HEK293T (cell line): Measurements from ENCODE around the gene FBXO24.

Source experiments
- BHLHE40 ChIP-seq: fragments of 450-650 bp; IDR thresholded peaks from 2 replicates; pipeline ENCODE4 v1.6.1; 2016; ENCODE audit warnings: mild to moderate bottlenecking, moderate library complexity, borderline replicate concordance
- FOXA1 ChIP-seq: fragments of 450-650 bp; IDR thresholded peaks from 2 replicates; pipeline ENCODE4 v1.6.1; 2016; ENCODE audit warnings: mild to moderate bottlenecking
- FOXM1 ChIP-seq: fragments of 450-650 bp; IDR thresholded peaks from 2 replicates; pipeline ENCODE4 v1.6.1; 2017; ENCODE audit warnings: mild to moderate bottlenecking, borderline replicate concordance
- NFRKB ChIP-seq: fragments of 450-650 bp; IDR thresholded peaks from 2 replicates; pipeline ENCODE4 v1.6.1; 2016; ENCODE audit warnings: mild to moderate bottlenecking, moderate library complexity
- SP1 ChIP-seq: fragments of 450-650 bp; IDR thresholded peaks from 2 replicates; pipeline ENCODE4 v1.6.1; 2017

- TF ChIP-seq SP1 (no peak), NFRKB (no peak), BHLHE40 (no peak), FOXA1 (no peak), FOXM1 (no peak)
Measured at GRCh38 chr7:100584054-100584682, 2.0 kb upstream of the FBXO24 start.
